GM12878 (cell line): Measurements from ENCODE around the gene EEFSEC. TPM values are rescaled to one million over a fixed set of nuclear protein-coding genes. Genes with fewer than 3 reads are reported as not detected.

Experiments
- ATAC-seq: fragments of 200-7000 bp; cut with Tn5 transposase; 3 replicates; pipeline ENCODE4 v1.9.1; 2020; ENCODE audit warnings: mild to moderate bottlenecking, moderate library complexity
- BruUV-seq: library from RNA; stranded (reverse); fragments of 400-500 nt; replicated peaks from 2 replicates; lab custom pipeline; 2021; lab: Mats Ljungman, UMichigan
- CTCF ChIA-PET: fragments of 300-600 bp; sonication (Branson Sonifier 250); formaldehyde crosslinking; extraction: SDS; loops from one replicate; lab custom pipeline; 2021; ENCODE audit warnings: inconsistent platforms; lab: Yijun Ruan, JAX
- POLR2A ChIA-PET: fragments of 350-600 bp; formaldehyde crosslinking; extraction: SDS; loops from one replicate; lab custom pipeline; 2021; ENCODE audit warnings: inconsistent platforms; lab: Charles Lee
- RAD21 ChIA-PET: fragments of 300-600 bp; sonication (Branson Sonifier 250); formaldehyde crosslinking; loops from one replicate; lab custom pipeline; 2023; ENCODE audit warnings: antibody characterized with exemption; ENCODE audit not compliant: unreplicated experiment; lab: Charles Lee
- SMC1A ChIA-PET: fragments of 300-600 bp; sonication (Branson Sonifier 250); formaldehyde crosslinking; loops from one replicate; lab custom pipeline; 2023; ENCODE audit not compliant: unreplicated experiment, uncharacterized antibody; lab: Charles Lee
- DNase-seq: peaks from one replicate; pipeline ENCODE4 v3.0.0-alpha.2; 2011; ENCODE audit warnings: low read depth, low spot score
- FAIRE-seq: peaks from 3 replicates; lab custom pipeline; 2011; peaks lifted over from hg19 to GRCh38; lab: Jason Lieb, UNC
- H2AFZ ChIP-seq: 2 replicates; pipeline ENCODE4 v1.6.0; 2011; ENCODE audit warnings: low read depth, low read length, control low read depth; ENCODE audit not compliant: control insufficient read depth
- H3K27ac ChIP-seq: 2 replicates; pipeline ENCODE4 v1.5.1; 2011; ENCODE audit warnings: control low read depth; ENCODE audit not compliant: control insufficient read depth, insufficient read depth
- H3K27me3 ChIP-seq, 2 experiments: replicated peaks in 1 of 2; 2 replicates each; pipeline versions ENCODE4 v1.6.0 to v1.6.1; 2011; ENCODE audit warnings: low read length in 1 of 2; ENCODE audit not compliant: control insufficient read depth in 2 of 2, insufficient read depth in 2 of 2
- H3K36me3 ChIP-seq, 2 experiments: 2 replicates each; pipeline ENCODE4 v1.5.1; 2011; ENCODE audit warnings: low read length in 1 of 2; ENCODE audit not compliant: control insufficient read depth in 2 of 2, insufficient read depth in 2 of 2
- H3K4me1 ChIP-seq: 2 replicates; pipeline ENCODE4 v1.6.1; 2011; ENCODE audit warnings: mild to moderate bottlenecking, low read length, moderate library complexity, mixed read lengths; ENCODE audit not compliant: control insufficient read depth, insufficient read depth
- H3K4me2 ChIP-seq: 2 replicates; pipeline ENCODE4 v1.6.0; 2011; ENCODE audit warnings: control low read depth; ENCODE audit not compliant: control insufficient read depth, insufficient read depth
- H3K4me3 ChIP-seq: fragments of 200-600 bp; sonication (generic); 2 replicates; pipeline ENCODE4 v1.5.1; 2016
- H3K79me2 ChIP-seq: 2 replicates; pipeline ENCODE4 v1.6.0; 2011; ENCODE audit warnings: low read length; ENCODE audit not compliant: control insufficient read depth, insufficient read depth
- H3K9ac ChIP-seq: 2 replicates; pipeline ENCODE4 v1.8.0; 2011; ENCODE audit warnings: low read length, control low read depth, mixed read lengths; ENCODE audit not compliant: control insufficient read depth, insufficient read depth
- H3K9me3 ChIP-seq: replicated peaks from 3 replicates; pipeline ENCODE4 v1.5.1; 2011; ENCODE audit warnings: mild to moderate bottlenecking, low read length; ENCODE audit not compliant: control insufficient read depth, insufficient read depth
- H4K20me1 ChIP-seq: 2 replicates; pipeline ENCODE4 v1.6.0; 2011; ENCODE audit not compliant: control insufficient read depth, insufficient read depth
- CEBPB ChIP-seq, 2 experiments: fragments of 150-350 bp in 1 of 2; IDR thresholded peaks; 2 replicates each; pipeline ENCODE4 v1.6.1; 2012 to 2014; ENCODE audit warnings: low read depth in 2 of 2, low read length in 2 of 2, borderline replicate concordance in 1 of 2, inconsistent platforms in 1 of 2
- EZH2 ChIP-seq: IDR thresholded peaks from 2 replicates; pipeline ENCODE4 v1.6.1; 2012; ENCODE audit warnings: low read depth, mild to moderate bottlenecking, control low read depth, inconsistent platforms, low read length, borderline replicate concordance; ENCODE audit not compliant: control insufficient read depth
- FOS ChIP-seq: IDR thresholded peaks from 3 replicates; pipeline ENCODE4 v1.6.1; 2011; ENCODE audit warnings: borderline replicate concordance; ENCODE audit not compliant: insufficient read length; ENCODE audit errors: extremely low read depth
- HCFC1 ChIP-seq: fragments of 150-350 bp; IDR thresholded peaks from 2 replicates; pipeline ENCODE4 v1.6.1; 2014; ENCODE audit warnings: low read length
- HDGF ChIP-seq: fragments of 450-650 bp; IDR thresholded peaks from 2 replicates; pipeline ENCODE4 v1.6.1; 2016; ENCODE audit warnings: antibody characterized with exemption
- JUNB ChIP-seq: IDR thresholded peaks from 2 replicates; pipeline ENCODE4 v1.6.1; 2016; ENCODE audit warnings: antibody characterized with exemption, mild to moderate bottlenecking
- MXI1 ChIP-seq: fragments of 150-350 bp; IDR thresholded peaks from 2 replicates; pipeline ENCODE4 v1.6.1; 2011; ENCODE audit warnings: low read depth, mild to moderate bottlenecking, inconsistent platforms, low read length, improper control_type of control experiment
- NFIC ChIP-seq: IDR thresholded peaks from 2 replicates; pipeline ENCODE4 v1.6.1; 2012; ENCODE audit warnings: low read depth, mild to moderate bottlenecking, inconsistent platforms, low read length, moderate library complexity
- NFXL1 ChIP-seq: fragments of 450-650 bp; IDR thresholded peaks from 2 replicates; pipeline ENCODE4 v1.6.1; 2017; ENCODE audit warnings: antibody characterized with exemption, mild to moderate bottlenecking, borderline replicate concordance
- POLR2AphosphoS2 ChIP-seq: IDR thresholded peaks from 2 replicates; pipeline ENCODE4 v1.6.1; 2011; ENCODE audit warnings: low read depth, mild to moderate bottlenecking, low read length, improper control_type of control experiment, moderate library complexity
- POU2F2 ChIP-seq: IDR thresholded peaks from 3 replicates; pipeline ENCODE4 v1.6.1; 2011; ENCODE audit warnings: low read depth, mild to moderate bottlenecking, low read length, borderline replicate concordance
- RAD21 ChIP-seq: IDR thresholded peaks from 2 replicates; pipeline ENCODE4 v1.6.1; 2011; ENCODE audit warnings: mild to moderate bottlenecking, low read depth, low read length, moderate library complexity; ENCODE audit not compliant: insufficient read depth
- RB1 ChIP-seq: fragments of 450-650 bp; formaldehyde crosslinking; IDR thresholded peaks from 2 replicates; pipeline ENCODE4 v1.6.1; 2017; ENCODE audit warnings: mild to moderate bottlenecking, borderline replicate concordance
- SPI1 ChIP-seq: IDR thresholded peaks from 2 replicates; pipeline ENCODE4 v1.6.1; 2011; ENCODE audit warnings: low read depth, mild to moderate bottlenecking, low read length, moderate library complexity, borderline replicate concordance; ENCODE audit not compliant: insufficient read depth
- SRF ChIP-seq, 2 experiments: IDR thresholded peaks; 2 replicates each; pipeline ENCODE4 v1.6.1; 2011; ENCODE audit warnings: low read depth in 2 of 2, low read length in 2 of 2, mild to moderate bottlenecking in 1 of 2, moderate library complexity in 1 of 2
- TARDBP ChIP-seq: IDR thresholded peaks from 2 replicates; pipeline ENCODE4 v1.6.1; 2016; ENCODE audit warnings: borderline replicate concordance
- TCF12 ChIP-seq: IDR thresholded peaks from 2 replicates; pipeline ENCODE4 v1.6.1; 2011; ENCODE audit warnings: low read depth, mild to moderate bottlenecking, low read length
- ZNF24 ChIP-seq: fragments of 450-650 bp; IDR thresholded peaks from 2 replicates; pipeline ENCODE4 v1.6.1; 2017; ENCODE audit warnings: antibody characterized with exemption, mild to moderate bottlenecking
- WGBS: methylation state at CpG from one replicate; pipeline ENCODE4 v1.1.6; 2016; ENCODE audit warnings: low lambda C conversion rate; ENCODE audit not compliant: insufficient replicate concordance, insufficient coverage; ENCODE audit errors: missing lambda C conversion rate; 5-methylcytosine and 5-hydroxymethylcytosine counted together
- in situ Hi-C: fragments of 300-500 bp; cut with MboI; formaldehyde crosslinking; loops from 9 replicates; pipeline ENCODE4 v1.14.3; 2018; ENCODE audit warnings: mixed read lengths
- intact Hi-C: fragments of 100-400 bp; cut with micrococcal nuclease; formaldehyde crosslinking; loops from one replicate; pipeline ENCODE4 v1.14.2; 2022; ENCODE audit not compliant: unreplicated experiment
- polyA plus RNA-seq, 11 experiments: library from polyadenylated mRNA; depleted of rRNA in 4 of 11; unstranded in 6 of 11; stranded (reverse) in 5 of 11; fragments of >200 nt; fragmentation: Nextera tagmentation in 4 of 11; fragmentation: Illumina TruSeq in 1 of 11; extraction: Ambion mirVana in 4 of 11; extraction: Trizol in 1 of 11; gene quantifications; 1 replicate in 1 of 11; 2 replicates in 10 of 11; pipeline versions ENCODE4 v1.2.1 to v1.2.3, GENCODE V29; 2011 to 2016; ENCODE audit warnings: inconsistent platforms in 2 of 11, missing spikeins in 2 of 11, low read depth in 1 of 11
- total RNA-seq, 4 experiments: library from RNA; depleted of rRNA in 3 of 4; stranded (reverse); fragments of >200 nt in 3 of 4; fragmentation: Illumina TruSeq in 1 of 4; extraction: Trizol in 1 of 4; gene quantifications; 2 replicates each; pipeline versions ENCODE4 v1.2.1 to v1.2.3, GENCODE V29; 2013 to 2021
- TF ChIP-seq, protein P1 (sequence below): IDR thresholded peaks from 2 replicates; pipeline ENCODE4 v1.6.1; 2012; ENCODE audit warnings: mild to moderate bottlenecking, low read depth, low read length
- TF ChIP-seq, protein P2 (sequence below): IDR thresholded peaks from 2 replicates; pipeline ENCODE4 v1.6.1; 2012; ENCODE audit warnings: low read depth, low read length, improper control_type of control experiment

The EEFSEC gene
- total and polyA plus RNA-seq, 10 of the 15 experiments (the other 5 are each of a cell fraction or from before 2014, with no cell fraction given), result 0.29 to 29.1 (median 16.1) TPM

DNA sequence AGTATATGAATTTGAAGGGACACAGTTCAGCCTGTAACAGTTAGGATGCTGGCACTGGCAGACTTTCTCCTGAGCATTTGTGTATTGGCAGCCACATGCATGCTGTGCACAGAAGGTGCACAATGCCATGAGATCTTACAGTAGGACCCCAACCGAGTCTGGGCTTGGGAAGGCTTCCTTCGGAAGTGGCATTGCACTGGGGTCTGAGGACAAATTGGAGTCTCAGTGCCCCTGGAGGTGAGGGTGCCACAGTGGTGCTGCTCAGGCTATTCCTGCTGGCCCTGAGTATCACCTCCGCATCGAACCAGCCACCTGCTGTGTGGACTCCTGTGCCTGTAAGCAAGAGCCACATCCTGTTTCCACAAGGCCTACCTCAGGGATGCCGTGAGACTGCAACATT is 213.9 kb downstream of the EEFSEC start:
- H3K9ac ChIP-seq, result no peak overlapping the region
- no peak for DNase-seq
- intact Hi-C loops, result no loop called here
- no peak overlapping the region for H3K4me2 ChIP-seq
- TF ChIP-seq MXI1, result no peak
- TF ChIP-seq ZNF24, result no peak
- TF ChIP-seq RB1, result no peak
- TF ChIP-seq TCF12, result no peak
- TF ChIP-seq JUNB, result no peak
- no peak for TF ChIP-seq HDGF
- no peak for TF ChIP-seq NFXL1
- TF ChIP-seq POLR2AphosphoS2, result no peak
- TF ChIP-seq, protein P1, sequence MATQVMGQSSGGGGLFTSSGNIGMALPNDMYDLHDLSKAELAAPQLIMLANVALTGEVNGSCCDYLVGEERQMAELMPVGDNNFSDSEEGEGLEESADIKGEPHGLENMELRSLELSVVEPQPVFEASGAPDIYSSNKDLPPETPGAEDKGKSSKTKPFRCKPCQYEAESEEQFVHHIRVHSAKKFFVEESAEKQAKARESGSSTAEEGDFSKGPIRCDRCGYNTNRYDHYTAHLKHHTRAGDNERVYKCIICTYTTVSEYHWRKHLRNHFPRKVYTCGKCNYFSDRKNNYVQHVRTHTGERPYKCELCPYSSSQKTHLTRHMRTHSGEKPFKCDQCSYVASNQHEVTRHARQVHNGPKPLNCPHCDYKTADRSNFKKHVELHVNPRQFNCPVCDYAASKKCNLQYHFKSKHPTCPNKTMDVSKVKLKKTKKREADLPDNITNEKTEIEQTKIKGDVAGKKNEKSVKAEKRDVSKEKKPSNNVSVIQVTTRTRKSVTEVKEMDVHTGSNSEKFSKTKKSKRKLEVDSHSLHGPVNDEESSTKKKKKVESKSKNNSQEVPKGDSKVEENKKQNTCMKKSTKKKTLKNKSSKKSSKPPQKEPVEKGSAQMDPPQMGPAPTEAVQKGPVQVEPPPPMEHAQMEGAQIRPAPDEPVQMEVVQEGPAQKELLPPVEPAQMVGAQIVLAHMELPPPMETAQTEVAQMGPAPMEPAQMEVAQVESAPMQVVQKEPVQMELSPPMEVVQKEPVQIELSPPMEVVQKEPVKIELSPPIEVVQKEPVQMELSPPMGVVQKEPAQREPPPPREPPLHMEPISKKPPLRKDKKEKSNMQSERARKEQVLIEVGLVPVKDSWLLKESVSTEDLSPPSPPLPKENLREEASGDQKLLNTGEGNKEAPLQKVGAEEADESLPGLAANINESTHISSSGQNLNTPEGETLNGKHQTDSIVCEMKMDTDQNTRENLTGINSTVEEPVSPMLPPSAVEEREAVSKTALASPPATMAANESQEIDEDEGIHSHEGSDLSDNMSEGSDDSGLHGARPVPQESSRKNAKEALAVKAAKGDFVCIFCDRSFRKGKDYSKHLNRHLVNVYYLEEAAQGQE, result no peak
- TF ChIP-seq SPI1, result no peak
- TF ChIP-seq CEBPB (IDR thresholded peaks at IDR 0.05; ENCODE audit: borderline replicate concordance in 1 of 2, low read depth in 2 of 2, low read length in 2 of 2), result no peak
- no peak for TF ChIP-seq HCFC1
- no peak for TF ChIP-seq EZH2
- TF ChIP-seq TARDBP, result no peak
- TF ChIP-seq SRF (IDR thresholded peaks at IDR 0.05; ENCODE audit: low read depth in 2 of 2, low read length in 2 of 2), result no peak
- TF ChIP-seq RAD21, result no peak
- TF ChIP-seq FOS, result no peak
- no peak for TF ChIP-seq NFIC
- TF ChIP-seq, protein P2, sequence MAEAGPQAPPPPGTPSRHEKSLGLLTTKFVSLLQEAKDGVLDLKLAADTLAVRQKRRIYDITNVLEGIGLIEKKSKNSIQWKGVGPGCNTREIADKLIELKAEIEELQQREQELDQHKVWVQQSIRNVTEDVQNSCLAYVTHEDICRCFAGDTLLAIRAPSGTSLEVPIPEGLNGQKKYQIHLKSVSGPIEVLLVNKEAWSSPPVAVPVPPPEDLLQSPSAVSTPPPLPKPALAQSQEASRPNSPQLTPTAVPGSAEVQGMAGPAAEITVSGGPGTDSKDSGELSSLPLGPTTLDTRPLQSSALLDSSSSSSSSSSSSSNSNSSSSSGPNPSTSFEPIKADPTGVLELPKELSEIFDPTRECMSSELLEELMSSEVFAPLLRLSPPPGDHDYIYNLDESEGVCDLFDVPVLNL, result no peak
- TF ChIP-seq POU2F2, result no peak
- TF ChIP-seq, all 136 proteins: peak for 0
- ChIA-PET RAD21 (no interaction called here), CTCF (no interaction called here), SMC1A (no interaction called here), POLR2A (no interaction called here)
- H2AFZ ChIP-seq, result no peak overlapping the region
- BruUV-seq, result no TSS peak
- no peak overlapping the region for H3K4me3 ChIP-seq
- H3K4me1 ChIP-seq, result peaks cover 9% of the 10 kb centered on the region
- H3K27ac ChIP-seq, result no peak overlapping the region
- no peaks in the 10 kb centered on the region for H3K36me3 ChIP-seq
- H3K9me3 ChIP-seq, result no peaks in the 10 kb centered on the region
- 95% methylated on average over 5 of the region's 5 CpGs for WGBS
- H3K79me2 ChIP-seq, result no peaks in the 10 kb centered on the region
- no peak for FAIRE-seq
- no peak for ATAC-seq
- H4K20me1 ChIP-seq, result no peaks in the 10 kb centered on the region
- H3K27me3 ChIP-seq, result no peaks in the 10 kb centered on the region
- in situ Hi-C loops, result no loop called here
